KMS-11 (cell line): ENCODE measurements around the gene COPB2.

Source experiments
- H2AFZ ChIP-seq: fragments of 200-600 bp; sonication (generic); 2 replicates; pipeline ENCODE4 v1.6.1; 2016; ENCODE audit warnings: antibody characterized with exemption, mixed run types, low read depth
- H3K27ac ChIP-seq: fragments of 200-600 bp; sonication (generic); 2 replicates; pipeline ENCODE4 v1.6.1; 2016; ENCODE audit warnings: mild to moderate bottlenecking, mixed run types
- H3K27me3 ChIP-seq: fragments of 200-600 bp; sonication (generic); 2 replicates; pipeline ENCODE4 v1.6.1; 2017; ENCODE audit warnings: mild to moderate bottlenecking, low read depth, mixed run types, moderate library complexity; ENCODE audit not compliant: insufficient read depth
- H3K36me3 ChIP-seq: fragments of 200-600 bp; sonication (generic); 2 replicates; pipeline ENCODE4 v1.6.1; 2017; ENCODE audit warnings: mild to moderate bottlenecking, mixed run types; ENCODE audit not compliant: insufficient read depth
- H3K4me1 ChIP-seq: fragments of 200-600 bp; sonication (generic); 2 replicates; pipeline ENCODE4 v1.6.1; 2016; ENCODE audit warnings: mild to moderate bottlenecking, low read depth, mixed run types; ENCODE audit not compliant: poor library complexity, severe bottlenecking
- H3K4me2 ChIP-seq: fragments of 200-600 bp; sonication (generic); 2 replicates; pipeline ENCODE4 v1.7.0; 2016; ENCODE audit warnings: mild to moderate bottlenecking, mixed run types
- H3K4me3 ChIP-seq: fragments of 200-600 bp; sonication (generic); IDR thresholded peaks from 2 replicates; pipeline ENCODE4 v1.6.1; 2017; ENCODE audit warnings: low read depth, low read length, mixed read lengths; ENCODE audit not compliant: insufficient read depth
- H3K79me2 ChIP-seq: fragments of 200-600 bp; sonication (generic); 2 replicates; pipeline ENCODE4 v1.6.1; 2016; ENCODE audit warnings: low read depth, mixed run types; ENCODE audit not compliant: insufficient read depth
- H3K9ac ChIP-seq: fragments of 200-600 bp; sonication (generic); 2 replicates; pipeline ENCODE4 v1.6.1; 2016; ENCODE audit warnings: mild to moderate bottlenecking, mixed run types
- H4K20me1 ChIP-seq: fragments of 200-600 bp; sonication (generic); 2 replicates; pipeline ENCODE4 v1.6.1; 2016; ENCODE audit warnings: mild to moderate bottlenecking, mixed run types; ENCODE audit not compliant: insufficient read depth
- TF ChIP-seq, protein P1 (sequence below): fragments of 200-600 bp; sonication (generic); conservative IDR thresholded peaks from 2 replicates; pipeline ENCODE4 v1.6.1; 2017; ENCODE audit warnings: low read depth, mild to moderate bottlenecking, antibody characterized with exemption, low read length, moderate library complexity, mixed read lengths

The COPB2 gene

DNA sequence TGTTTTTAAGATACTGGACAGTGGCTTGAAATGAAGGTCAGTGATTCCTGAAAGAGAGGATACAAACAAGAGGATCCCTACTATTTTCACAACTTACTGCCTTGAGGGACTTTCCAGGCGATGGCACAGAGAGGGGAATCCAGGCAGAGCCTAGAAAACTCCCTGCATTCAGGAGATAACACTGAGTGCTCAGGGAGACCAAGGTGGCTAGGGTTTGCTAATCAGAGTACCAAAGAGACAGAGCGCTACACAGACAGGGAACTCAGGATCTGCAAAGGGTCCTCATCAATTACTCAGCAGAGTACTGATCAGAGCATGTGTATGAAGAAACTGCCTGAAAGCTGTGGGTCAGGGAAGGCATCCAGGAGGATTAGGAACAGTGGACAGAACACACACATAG is 57.4 kb downstream of the COPB2 start:
- Histone ChIP-seq H3K9ac (no peak overlapping the region), H3K27ac (no peak overlapping the region), H3K27me3 (no peaks in the 10 kb centered on the region), H3K4me3 (no peak overlapping the region), H3K79me2 (no peaks in the 10 kb centered on the region), H3K36me3 (no peaks in the 10 kb centered on the region), H3K4me1 (peaks cover 7% of the 10 kb centered on the region), H3K4me2 (no peak overlapping the region), H2AFZ (no peak overlapping the region), H4K20me1 (no peaks in the 10 kb centered on the region)
- TF ChIP-seq, protein P1, sequence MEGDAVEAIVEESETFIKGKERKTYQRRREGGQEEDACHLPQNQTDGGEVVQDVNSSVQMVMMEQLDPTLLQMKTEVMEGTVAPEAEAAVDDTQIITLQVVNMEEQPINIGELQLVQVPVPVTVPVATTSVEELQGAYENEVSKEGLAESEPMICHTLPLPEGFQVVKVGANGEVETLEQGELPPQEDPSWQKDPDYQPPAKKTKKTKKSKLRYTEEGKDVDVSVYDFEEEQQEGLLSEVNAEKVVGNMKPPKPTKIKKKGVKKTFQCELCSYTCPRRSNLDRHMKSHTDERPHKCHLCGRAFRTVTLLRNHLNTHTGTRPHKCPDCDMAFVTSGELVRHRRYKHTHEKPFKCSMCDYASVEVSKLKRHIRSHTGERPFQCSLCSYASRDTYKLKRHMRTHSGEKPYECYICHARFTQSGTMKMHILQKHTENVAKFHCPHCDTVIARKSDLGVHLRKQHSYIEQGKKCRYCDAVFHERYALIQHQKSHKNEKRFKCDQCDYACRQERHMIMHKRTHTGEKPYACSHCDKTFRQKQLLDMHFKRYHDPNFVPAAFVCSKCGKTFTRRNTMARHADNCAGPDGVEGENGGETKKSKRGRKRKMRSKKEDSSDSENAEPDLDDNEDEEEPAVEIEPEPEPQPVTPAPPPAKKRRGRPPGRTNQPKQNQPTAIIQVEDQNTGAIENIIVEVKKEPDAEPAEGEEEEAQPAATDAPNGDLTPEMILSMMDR, result no peak

DNA sequence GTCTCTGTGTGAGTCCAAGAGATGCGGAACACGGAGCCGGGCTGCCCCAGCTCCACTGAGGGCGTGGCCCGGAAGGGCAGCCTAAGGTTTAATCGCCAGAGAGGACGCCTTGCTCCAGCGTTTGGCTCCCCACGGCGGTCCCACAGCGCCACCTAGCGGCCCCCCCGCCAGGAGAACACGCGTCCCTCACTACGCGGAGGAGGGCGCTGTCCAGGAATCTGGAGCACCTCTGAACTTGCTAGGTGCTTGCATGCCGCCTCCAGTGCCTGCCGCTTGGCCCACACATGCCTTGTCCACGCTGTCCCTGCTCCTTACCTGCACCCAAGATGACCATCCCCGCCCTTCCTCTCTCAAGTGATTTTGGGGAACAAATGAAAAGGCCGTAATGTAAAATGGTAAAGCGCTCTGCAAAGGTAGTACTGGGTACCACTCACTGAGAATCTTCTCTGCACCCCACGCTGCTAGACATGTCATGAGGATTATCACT is 60.0 kb downstream of the COPB2 start:
- Histone ChIP-seq H3K4me1 (peaks cover 7% of the 10 kb centered on the region), H3K27ac (no peak overlapping the region), H3K79me2 (no peaks in the 10 kb centered on the region), H2AFZ (peak overlapping the region; percentile 97), H3K9ac (no peak overlapping the region; the same call in 1 of the 2 replicates), H3K4me3 (peak overlapping the region; percentile 63), H3K27me3 (no peaks in the 10 kb centered on the region), H3K4me2 (peak overlapping the region; percentile 91), H4K20me1 (no peaks in the 10 kb centered on the region), H3K36me3 (no peaks in the 10 kb centered on the region)
- TF ChIP-seq, protein P1, result peak; percentile 97

DNA sequence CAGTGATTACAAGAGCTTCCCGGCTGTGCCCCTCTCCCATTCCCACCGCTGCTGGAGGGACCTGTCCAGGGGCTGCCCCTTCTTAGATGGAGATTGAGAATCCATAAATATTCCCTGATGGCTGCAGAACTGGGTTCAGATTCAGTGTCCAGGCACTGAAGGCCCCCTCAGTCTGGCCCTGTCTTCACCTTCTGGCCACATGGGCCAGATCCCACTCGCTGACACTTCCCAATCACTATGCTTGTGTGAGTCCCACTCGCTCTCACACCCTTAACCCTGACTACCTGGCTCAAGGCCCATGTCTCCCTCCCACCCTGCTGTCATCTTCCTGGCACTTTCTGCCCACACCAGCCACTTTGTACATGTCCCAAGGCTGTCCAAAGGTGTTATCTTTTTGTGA is 61.1 kb downstream of the COPB2 start:
- no peaks in the 10 kb centered on the region for H4K20me1 ChIP-seq
- peaks cover 7% of the 10 kb centered on the region for H3K4me1 ChIP-seq

DNA sequence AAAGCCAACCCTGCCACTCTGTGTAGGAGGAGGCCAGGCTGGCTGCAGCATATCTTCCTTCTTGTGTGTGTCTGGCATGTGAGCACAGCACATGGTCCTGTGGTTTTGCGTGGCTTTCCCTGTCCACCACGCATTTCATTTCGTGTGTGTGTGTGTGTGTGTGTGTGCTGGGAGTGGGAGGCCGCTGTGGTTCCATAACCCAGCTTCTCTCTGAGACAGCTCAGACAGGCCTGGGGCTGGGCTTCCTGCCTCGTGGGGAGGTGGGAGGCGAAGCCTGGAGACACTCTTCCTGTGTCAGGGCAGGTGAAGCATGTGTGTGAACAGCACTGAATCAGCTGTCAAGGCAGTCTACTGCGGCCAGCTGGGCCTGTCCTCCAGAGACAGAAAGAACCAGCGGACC is 61.6 kb downstream of the COPB2 start:
- H3K9ac ChIP-seq, result no peak overlapping the region
- no peaks in the 10 kb centered on the region for H4K20me1 ChIP-seq
- H3K4me3 ChIP-seq, result no peak overlapping the region
- no peak overlapping the region for H3K4me2 ChIP-seq
- TF ChIP-seq, protein P1, result no peak
- peaks cover 7% of the 10 kb centered on the region for H3K4me1 ChIP-seq
- no peak overlapping the region for H2AFZ ChIP-seq
- H3K79me2 ChIP-seq, result no peaks in the 10 kb centered on the region
- H3K27ac ChIP-seq, result no peak overlapping the region
- no peaks in the 10 kb centered on the region for H3K27me3 ChIP-seq
- H3K36me3 ChIP-seq, result no peaks in the 10 kb centered on the region

More for the DNA sequence above, 61.1 kb downstream of the COPB2 start:
- no peak overlapping the region for H3K9ac ChIP-seq
- no peak overlapping the region for H3K4me3 ChIP-seq
- H3K27ac ChIP-seq, result no peak overlapping the region
- 0 out of 2 replicates have a peak overlapping the region, but pooled peaks have one; percentile 97 for H2AFZ ChIP-seq
- no peaks in the 10 kb centered on the region for H3K36me3 ChIP-seq
- H3K79me2 ChIP-seq, result no peaks in the 10 kb centered on the region
- H3K27me3 ChIP-seq, result no peaks in the 10 kb centered on the region
- TF ChIP-seq, protein P1, result no peak
- H3K4me2 ChIP-seq, result no peak overlapping the region
